Stomach (tissue), 9 donors: ENCODE measurements around the gene KBTBD3. TPM values are rescaled to one million over a fixed set of nuclear protein-coding genes. Genes with fewer than 3 reads are reported as not detected.

Experiments
- DNase-seq, 2 donors: peaks; one replicate each; pipeline versions ENCODE4 v3.0.0 to v3.0.0-alpha.2; 2013 to 2019
- H3K27ac ChIP-seq, 5 donors: fragments of 200-600 bp in 4 of 5; sonication (generic) in 4 of 5; one replicate each; pipeline ENCODE4 v1.5.1; 2013 to 2019; ENCODE audit warnings: mild to moderate bottlenecking in 1 of 5, moderate library complexity in 1 of 5
- H3K27me3 ChIP-seq, 3 donors: fragments of 200-600 bp; sonication (generic); one replicate each; pipeline ENCODE4 v1.5.1; 2017 to 2019; ENCODE audit warnings: mixed run types in 1 of 3
- H3K36me3 ChIP-seq, 4 donors: fragments of 200-600 bp; sonication (generic); 1 replicate in 3 of 4; 2 replicates in 1 of 4; pipeline ENCODE4 v1.5.1; 2016 to 2019
- H3K4me1 ChIP-seq, 4 donors: fragments of 200-600 bp; sonication (generic); one replicate each; pipeline ENCODE4 v1.5.1; 2016 to 2019
- H3K4me3 ChIP-seq, 4 donors: fragments of 200-600 bp; sonication (generic) in 3 of 4; one replicate each; pipeline ENCODE4 v1.5.1; 2016 to 2019; ENCODE audit warnings: mild to moderate bottlenecking in 1 of 4
- H3K9me3 ChIP-seq, 4 donors: fragments of 200-600 bp; sonication (generic); one replicate each; pipeline ENCODE4 v1.5.1; 2016 to 2019
- CTCF ChIP-seq, 7 experiments: fragments of 450-650 bp in 4 of 7; fragments of 200-600 bp in 3 of 7; sonication (generic) in 3 of 7; IDR thresholded peaks; one replicate each; pipeline ENCODE4 v1.5.1; 2016 to 2019; ENCODE audit warnings: antibody characterized with exemption in 7 of 7, control low read depth in 2 of 7, mild to moderate bottlenecking in 1 of 7
- EP300 ChIP-seq: sonication (generic); formaldehyde crosslinking; IDR thresholded peaks from one replicate; pipeline ENCODE4 v1.6.1; 2017; ENCODE audit warnings: antibody characterized with exemption
- POLR2A ChIP-seq, 4 donors: fragments of 450-650 bp; IDR thresholded peaks; one replicate each; pipeline ENCODE4 v1.6.1; 2016; ENCODE audit warnings: antibody characterized with exemption in 4 of 4, control low read depth in 2 of 4, mild to moderate bottlenecking in 1 of 4, moderate library complexity in 1 of 4
- POLR2AphosphoS5 ChIP-seq, 3 donors: sonication (generic); formaldehyde crosslinking; IDR thresholded peaks; one replicate each; pipeline ENCODE4 v1.6.1; 2016; ENCODE audit warnings: antibody characterized with exemption in 3 of 3
- WGBS, 5 donors: extraction: QIAGEN DNeasy Blood & Tissue Kit in 3 of 5; methylation state at CpG; one replicate each; pipeline versions ENCODE4 v1.1.5 to v1.1.7; 2013 to 2018; 5-methylcytosine and 5-hydroxymethylcytosine counted together
- intact Hi-C: fragments of 100-400 bp; cut with DNase I; formaldehyde crosslinking; loops from one replicate; pipeline ENCODE4 v1.15.1; 2023; ENCODE audit warnings: low total_unique reads
- polyA plus RNA-seq, 3 donors: library from polyadenylated mRNA; stranded (reverse); fragments of 200-250 nt; gene quantifications; one replicate each; pipeline ENCODE4 v1.2.3, GENCODE V29; 2013
- total RNA-seq, 5 donors: library from RNA; depleted of rRNA; stranded (reverse); fragments of >200 nt; gene quantifications; one replicate each; pipeline versions ENCODE4 v1.1.0 to v1.2.3, GENCODE V29; 2014 to 2016
- donor health status: healthy with polysubstance abuse.
- donor health status: Bipolar disorder and iron deficiency.
- donor health status: healthy.

Gene KBTBD3
- total and polyA plus RNA-seq, 8 donors, result 0.58 to 24.9 (median 3.4) TPM

- Histone ChIP-seq H3K4me3 (peak overlapping the region; percentile 82 to 95 (median 89)), H3K9me3 (no peaks in the 10 kb centered on the region), H3K27me3 (no peaks in the 10 kb centered on the region), H3K36me3 (no peaks in the 10 kb centered on the region), H3K4me1 (peaks cover 11 to 46% (median 28%) of the 10 kb centered on the region in 4 donors), H3K27ac (peak overlapping the region; percentile 74 to 87 (median 81))
- intact Hi-C loops, result no loop called here
- WGBS, 5 donors, result 18 to 23% (median 21%) methylated on average over 14 to 18 of the region's 18 CpGs
- TF ChIP-seq POLR2AphosphoS5 (IDR thresholded peaks at IDR 0.05), result peak in 2 of 3 donors; percentile 8 to 49
- no peak for TF ChIP-seq POLR2A (IDR thresholded peaks at IDR 0.05)
- no peak for TF ChIP-seq CTCF (IDR thresholded peaks at IDR 0.05)
- DNase-seq, result peak in 1 of 2 donors; percentile 16
Measured at GRCh38 chr11:106021181-106021966, 55.8 kb downstream of the KBTBD3 start.

GRCh38 chr11:106017093-106017492 lies 60.1 kb downstream of the KBTBD3 start:
- no peaks in the 10 kb centered on the region for H3K36me3 ChIP-seq
- H3K27me3 ChIP-seq, result no peaks in the 10 kb centered on the region
- intact Hi-C loops, result no loop called here
- no peak overlapping the region for H3K27ac ChIP-seq
- H3K9me3 ChIP-seq, result no peaks in the 10 kb centered on the region
- H3K4me1 ChIP-seq, result peaks cover 11 to 67% (median 41%) of the 10 kb centered on the region in 4 donors
- no peak overlapping the region for H3K4me3 ChIP-seq
- TF ChIP-seq POLR2A (IDR thresholded peaks at IDR 0.05), result no peak
- DNase-seq, result no peak
- WGBS, 5 donors, result 74 to 91% (median 87%) methylated on average over 2 of the region's 2 CpGs

GRCh38 chr11:106015066-106015465 lies 62.1 kb downstream of the KBTBD3 start:
- Histone ChIP-seq H3K27me3 (no peaks in the 10 kb centered on the region), H3K36me3 (peaks cover 5 to 11% (median 9%) of the 10 kb centered on the region in 4 donors), H3K9me3 (no peaks in the 10 kb centered on the region), H3K27ac (no peak overlapping the region), H3K4me3 (no peak overlapping the region), H3K4me1 (peaks cover 0 to 52% (median 28%) of the 10 kb centered on the region in 4 donors)
- TF ChIP-seq EP300 (no peak), POLR2A (IDR thresholded peaks at IDR 0.05) (no peak), CTCF (IDR thresholded peaks at IDR 0.05) (no peak), POLR2AphosphoS5 (IDR thresholded peaks at IDR 0.05) (no peak)
- DNase-seq, result no peak
- 22 to 40% (median 32%) methylated on average over 2 of the region's 2 CpGs for WGBS, 5 donors
- intact Hi-C loops, result no loop called here

- Histone ChIP-seq H3K4me1 (peaks cover 0 to 47% (median 26%) of the 10 kb centered on the region in 4 donors), H3K27me3 (no peaks in the 10 kb centered on the region), H3K4me3 (no peak overlapping the region), H3K27ac (no peak overlapping the region), H3K36me3 (peaks cover 10 to 15% (median 14%) of the 10 kb centered on the region in 4 donors), H3K9me3 (no peaks in the 10 kb centered on the region)
- no peak for DNase-seq
- intact Hi-C loops, result no loop called here
- TF ChIP-seq POLR2A (IDR thresholded peaks at IDR 0.05), result no peak
- TF ChIP-seq POLR2AphosphoS5 (IDR thresholded peaks at IDR 0.05), result no peak
- no peak for TF ChIP-seq CTCF (IDR thresholded peaks at IDR 0.05)
- TF ChIP-seq EP300, result no peak
- WGBS, 5 donors, result 70 to 82% (median 76%) methylated on average over 2 of the region's 2 CpGs
Measured at GRCh38 chr11:106014620-106015019, 62.5 kb downstream of the KBTBD3 start.

GRCh38 chr11:106014035-106014434 lies 63.1 kb downstream of the KBTBD3 start:
- intact Hi-C loops, result no loop called here
- 49 to 68% (median 52%) methylated on average over 2 of the region's 2 CpGs for WGBS, 5 donors

More at GRCh38 chr11:106014035-106014434, 63.1 kb downstream of the KBTBD3 start:
- Histone ChIP-seq H3K27ac (no peak overlapping the region), H3K36me3 (peaks cover 14 to 21% (median 19%) of the 10 kb centered on the region in 4 donors), H3K9me3 (no peaks in the 10 kb centered on the region), H3K27me3 (no peaks in the 10 kb centered on the region), H3K4me1 (peaks cover 0 to 43% (median 23%) of the 10 kb centered on the region in 4 donors), H3K4me3 (no peak overlapping the region)
- no peak for DNase-seq
- TF ChIP-seq POLR2A (IDR thresholded peaks at IDR 0.05) (no peak), EP300 (no peak), CTCF (IDR thresholded peaks at IDR 0.05) (no peak), POLR2AphosphoS5 (IDR thresholded peaks at IDR 0.05) (no peak)
